Measurements from ENCODE around the gene TENT5C.

DNA sequence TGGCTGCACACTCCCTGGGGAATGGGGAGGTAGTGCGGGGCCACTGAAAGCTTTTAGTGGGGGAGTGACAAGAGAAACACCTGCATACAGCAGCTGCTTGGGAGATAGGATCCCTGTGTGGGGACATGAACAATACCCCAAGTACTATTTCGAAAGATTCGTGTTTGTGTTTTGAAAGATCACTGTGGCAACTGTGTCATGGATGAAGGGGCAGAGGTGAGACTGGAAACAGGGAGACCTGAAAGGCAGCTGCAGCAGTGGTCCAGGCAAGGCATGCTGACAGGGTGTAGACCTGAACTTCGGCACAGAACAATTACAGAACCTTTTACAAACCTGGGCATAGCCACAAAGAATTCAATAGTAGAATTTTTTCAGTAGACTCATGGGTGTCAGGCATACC lies 32.9 kb downstream of the TENT5C start:
- TF ChIP-seq, protein P1, sequence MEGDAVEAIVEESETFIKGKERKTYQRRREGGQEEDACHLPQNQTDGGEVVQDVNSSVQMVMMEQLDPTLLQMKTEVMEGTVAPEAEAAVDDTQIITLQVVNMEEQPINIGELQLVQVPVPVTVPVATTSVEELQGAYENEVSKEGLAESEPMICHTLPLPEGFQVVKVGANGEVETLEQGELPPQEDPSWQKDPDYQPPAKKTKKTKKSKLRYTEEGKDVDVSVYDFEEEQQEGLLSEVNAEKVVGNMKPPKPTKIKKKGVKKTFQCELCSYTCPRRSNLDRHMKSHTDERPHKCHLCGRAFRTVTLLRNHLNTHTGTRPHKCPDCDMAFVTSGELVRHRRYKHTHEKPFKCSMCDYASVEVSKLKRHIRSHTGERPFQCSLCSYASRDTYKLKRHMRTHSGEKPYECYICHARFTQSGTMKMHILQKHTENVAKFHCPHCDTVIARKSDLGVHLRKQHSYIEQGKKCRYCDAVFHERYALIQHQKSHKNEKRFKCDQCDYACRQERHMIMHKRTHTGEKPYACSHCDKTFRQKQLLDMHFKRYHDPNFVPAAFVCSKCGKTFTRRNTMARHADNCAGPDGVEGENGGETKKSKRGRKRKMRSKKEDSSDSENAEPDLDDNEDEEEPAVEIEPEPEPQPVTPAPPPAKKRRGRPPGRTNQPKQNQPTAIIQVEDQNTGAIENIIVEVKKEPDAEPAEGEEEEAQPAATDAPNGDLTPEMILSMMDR (optimal IDR thresholded peaks at IDR 0.05 in 1 of 3, IDR thresholded peaks at IDR 0.05 in 1 of 3, conservative IDR thresholded peaks at IDR 0.05 in 1 of 3; ENCODE audit: extremely low read depth in 1 of 3, insufficient read depth in 2 of 3, low read length in 3 of 3) = no peak
- no peak for TF ChIP-seq EZH2 (IDR thresholded peaks at IDR 0.05; ENCODE audit: low read length)
